Nephron progenitor cell (in vitro differentiated cells): Measurements from ENCODE around the gene NFATC2.
A peak's percentile ranks its signal among the peaks of the same experiment; 100 is the strongest.
"Not testable (repeated sequence)": the region's sequence is repeated elsewhere in the genome, so short reads cannot be mapped to it uniquely, and the experiment has no call there.

Experiments
- DNase-seq: peaks from one replicate; pipeline ENCODE4 v3.0.0; 2021
- H3K27ac Mint-ChIP-seq: 2 replicates; pipeline ENCODE4 v1.8.0; 2021; ENCODE audit warnings: mild to moderate bottlenecking, moderate library complexity, mixed read lengths
- H3K27me3 Mint-ChIP-seq: 2 replicates; pipeline ENCODE4 v1.8.0; 2021; ENCODE audit warnings: mild to moderate bottlenecking, low read depth, mixed read lengths; ENCODE audit not compliant: poor library complexity
- H3K36me3 Mint-ChIP-seq: 2 replicates; pipeline ENCODE4 v1.8.0; 2021; ENCODE audit warnings: low read depth, mixed read lengths
- H3K4me1 Mint-ChIP-seq: 2 replicates; pipeline ENCODE4 v1.8.0; 2021; ENCODE audit warnings: mixed read lengths
- H3K4me3 Mint-ChIP-seq: 2 replicates; pipeline ENCODE4 v1.8.0; 2021; ENCODE audit warnings: mild to moderate bottlenecking, moderate library complexity, mixed read lengths
- H3K9me3 Mint-ChIP-seq: 2 replicates; pipeline ENCODE4 v1.8.0; 2021; ENCODE audit warnings: mild to moderate bottlenecking, moderate library complexity, mixed read lengths
- TF ChIP-seq, protein P1 (sequence below): fragments of 200-600 bp; sonication (generic); IDR thresholded peaks from 2 replicates; pipeline ENCODE4 v1.5.0; 2021; ENCODE audit warnings: antibody characterized with exemption

Gene NFATC2

DNA sequence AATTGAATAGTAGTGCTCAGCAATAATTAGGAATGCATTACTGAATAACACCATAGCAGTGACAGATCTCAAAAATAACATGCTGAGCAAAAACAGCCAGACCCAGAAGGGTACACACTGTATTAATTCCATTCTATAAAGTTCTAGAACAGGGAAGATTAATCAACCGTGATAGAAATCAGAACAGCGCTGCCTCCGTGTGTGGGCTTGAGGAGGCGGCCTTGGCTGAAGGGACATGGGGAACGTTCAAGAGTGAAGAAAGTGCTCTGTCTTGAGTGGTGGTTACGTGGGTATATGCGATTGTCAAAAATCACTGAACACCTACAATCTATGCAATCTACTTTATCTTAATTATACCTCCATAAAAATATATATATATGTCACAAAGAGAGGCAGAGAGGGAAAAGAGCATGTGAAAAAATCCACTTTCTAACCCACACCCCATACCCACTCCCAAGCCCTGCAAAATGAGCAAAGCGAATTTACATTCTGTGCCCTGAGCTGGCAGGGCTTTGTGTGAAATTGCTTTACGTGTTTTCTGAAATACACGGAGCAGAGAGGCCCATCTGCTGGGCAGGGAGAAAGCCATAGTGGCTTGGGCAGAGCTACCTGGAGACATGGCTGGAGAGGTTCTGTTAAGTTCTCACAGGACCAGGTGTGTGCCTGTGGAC is 74.4 kb downstream of the NFATC2 start:
- Mint-ChIP-seq H3K36me3 (no peaks in the 10 kb centered on the region), H3K4me3 (no peak overlapping the region), H3K27me3 (peaks cover 10% of the 10 kb centered on the region), H3K27ac (no peak overlapping the region), H3K9me3 (no peaks in the 10 kb centered on the region), H3K4me1 (peaks cover 21% of the 10 kb centered on the region)
- TF ChIP-seq, protein P1, sequence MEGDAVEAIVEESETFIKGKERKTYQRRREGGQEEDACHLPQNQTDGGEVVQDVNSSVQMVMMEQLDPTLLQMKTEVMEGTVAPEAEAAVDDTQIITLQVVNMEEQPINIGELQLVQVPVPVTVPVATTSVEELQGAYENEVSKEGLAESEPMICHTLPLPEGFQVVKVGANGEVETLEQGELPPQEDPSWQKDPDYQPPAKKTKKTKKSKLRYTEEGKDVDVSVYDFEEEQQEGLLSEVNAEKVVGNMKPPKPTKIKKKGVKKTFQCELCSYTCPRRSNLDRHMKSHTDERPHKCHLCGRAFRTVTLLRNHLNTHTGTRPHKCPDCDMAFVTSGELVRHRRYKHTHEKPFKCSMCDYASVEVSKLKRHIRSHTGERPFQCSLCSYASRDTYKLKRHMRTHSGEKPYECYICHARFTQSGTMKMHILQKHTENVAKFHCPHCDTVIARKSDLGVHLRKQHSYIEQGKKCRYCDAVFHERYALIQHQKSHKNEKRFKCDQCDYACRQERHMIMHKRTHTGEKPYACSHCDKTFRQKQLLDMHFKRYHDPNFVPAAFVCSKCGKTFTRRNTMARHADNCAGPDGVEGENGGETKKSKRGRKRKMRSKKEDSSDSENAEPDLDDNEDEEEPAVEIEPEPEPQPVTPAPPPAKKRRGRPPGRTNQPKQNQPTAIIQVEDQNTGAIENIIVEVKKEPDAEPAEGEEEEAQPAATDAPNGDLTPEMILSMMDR = no peak
- no peak for DNase-seq

DNA sequence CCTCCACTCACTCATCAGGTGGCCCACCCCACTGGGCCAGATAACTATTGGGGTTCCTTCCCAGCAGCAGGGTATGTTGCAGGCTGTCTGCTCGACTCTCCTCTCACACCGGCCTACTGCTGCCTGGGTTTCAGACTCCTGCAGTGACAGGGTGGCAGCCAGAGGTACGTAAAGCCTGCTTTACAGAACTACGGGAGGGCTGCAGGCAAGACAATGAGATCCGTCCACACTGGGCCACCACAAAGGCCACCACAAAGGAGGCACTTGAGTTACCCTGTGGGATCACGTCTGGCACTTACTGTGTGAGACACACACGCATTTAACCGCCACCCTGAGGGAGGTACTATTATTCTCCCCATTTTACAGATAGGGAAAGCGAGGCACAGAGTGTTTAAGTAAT is 78.5 kb downstream of the NFATC2 start:
- Mint-ChIP-seq H3K27me3 (peaks cover 3% of the 10 kb centered on the region), H3K9me3 (no peaks in the 10 kb centered on the region), H3K27ac (no peak overlapping the region), H3K4me3 (no peak overlapping the region), H3K4me1 (peaks cover 16% of the 10 kb centered on the region), H3K36me3 (no peaks in the 10 kb centered on the region)
- TF ChIP-seq, protein P1 = no peak
- no peak for DNase-seq

DNA sequence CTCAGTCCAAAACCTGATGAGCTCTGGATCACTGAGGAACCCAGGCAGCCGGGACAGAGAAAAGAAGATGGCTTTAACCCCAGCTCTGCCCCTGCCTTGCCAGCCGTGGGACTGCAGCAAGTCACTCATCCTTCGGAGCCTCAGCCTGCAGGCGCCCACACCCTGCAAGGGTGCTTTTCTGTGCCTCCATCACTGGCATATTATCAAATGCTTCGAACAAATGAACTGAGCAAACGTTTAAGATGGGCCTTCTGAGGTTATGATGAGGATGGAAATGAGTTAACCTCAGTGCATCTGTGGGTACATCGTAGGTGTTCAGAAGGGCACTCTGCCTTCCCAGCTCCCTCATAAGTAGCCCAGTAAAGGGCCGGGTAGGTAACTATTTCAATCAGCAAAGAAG is 79.0 kb downstream of the NFATC2 start:
- H3K4me3 Mint-ChIP-seq = no peak overlapping the region
- peaks cover 3% of the 10 kb centered on the region for H3K27me3 Mint-ChIP-seq
- no peaks in the 10 kb centered on the region for H3K9me3 Mint-ChIP-seq
- TF ChIP-seq, protein P1 = no peak
- no peak for DNase-seq
- peaks cover 15% of the 10 kb centered on the region for H3K4me1 Mint-ChIP-seq
- H3K36me3 Mint-ChIP-seq = no peaks in the 10 kb centered on the region
- H3K27ac Mint-ChIP-seq = no peak overlapping the region

DNA sequence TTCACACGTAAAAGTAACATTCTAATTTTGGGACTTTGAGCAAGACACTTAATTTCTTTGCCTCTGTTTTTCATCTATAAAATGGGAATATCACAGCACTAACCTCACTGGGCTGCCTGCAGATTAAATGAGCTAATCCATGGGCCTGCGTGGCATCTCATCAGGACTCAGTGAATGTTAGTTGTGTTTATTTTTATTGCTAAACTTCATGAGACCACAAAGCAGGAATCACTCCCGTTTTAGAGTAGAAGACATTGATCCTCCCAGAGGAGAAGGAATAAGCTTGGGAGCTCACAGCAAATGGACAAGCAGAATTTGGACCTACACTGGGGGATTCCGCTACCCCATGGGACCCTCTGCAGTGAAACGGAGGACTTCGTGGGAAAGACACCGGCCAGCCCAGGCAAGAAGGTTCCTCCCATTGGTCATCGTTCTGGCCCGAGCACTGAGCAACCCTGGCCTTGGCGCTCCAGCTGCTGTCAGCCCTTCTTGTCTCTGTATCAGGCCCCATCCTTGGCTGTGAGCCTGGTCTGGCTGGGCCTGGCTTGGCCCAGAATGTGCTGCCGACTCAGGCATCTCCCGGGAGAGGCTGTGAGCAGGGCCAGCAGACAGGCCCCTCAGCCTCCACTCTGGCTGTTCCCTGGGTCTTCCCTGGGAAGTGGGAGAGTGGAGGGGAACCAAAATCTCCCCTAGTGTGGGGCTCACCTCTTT is 79.8 kb downstream of the NFATC2 start:
- Mint-ChIP-seq H3K4me1 (peaks cover 12% of the 10 kb centered on the region), H3K4me3 (no peak overlapping the region), H3K27me3 (peaks cover 5% of the 10 kb centered on the region), H3K27ac (peak overlapping the region; percentile 39), H3K36me3 (no peaks in the 10 kb centered on the region), H3K9me3 (no peaks in the 10 kb centered on the region)
- TF ChIP-seq, protein P1 = no peak
- no peak for DNase-seq

DNA sequence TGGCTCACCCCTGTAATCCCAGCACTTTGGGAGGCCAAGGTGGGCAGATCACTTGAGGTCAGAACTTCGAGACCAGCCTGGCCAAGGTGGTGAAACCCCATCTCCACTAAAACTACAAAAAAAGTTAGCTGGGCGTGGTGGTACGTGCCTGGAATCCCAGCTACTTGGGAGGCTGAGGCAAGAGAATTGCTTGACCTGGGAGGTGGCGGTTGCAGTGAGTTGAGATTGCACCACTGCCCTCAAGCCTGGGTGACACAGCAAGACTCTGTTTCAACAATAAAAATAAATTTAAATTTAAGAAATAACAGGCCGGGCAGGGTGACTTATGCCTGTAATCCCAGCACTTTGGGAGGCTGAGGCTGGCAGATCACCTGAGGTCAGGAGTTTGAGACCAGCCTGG is 80.7 kb downstream of the NFATC2 start:
- not testable (repeated sequence) for H3K27me3 Mint-ChIP-seq, DNase-seq, H3K27ac Mint-ChIP-seq, H3K9me3 Mint-ChIP-seq, H3K36me3 Mint-ChIP-seq, H3K4me3 Mint-ChIP-seq
- H3K4me1 Mint-ChIP-seq = peaks cover 17% of the 10 kb centered on the region

DNA sequence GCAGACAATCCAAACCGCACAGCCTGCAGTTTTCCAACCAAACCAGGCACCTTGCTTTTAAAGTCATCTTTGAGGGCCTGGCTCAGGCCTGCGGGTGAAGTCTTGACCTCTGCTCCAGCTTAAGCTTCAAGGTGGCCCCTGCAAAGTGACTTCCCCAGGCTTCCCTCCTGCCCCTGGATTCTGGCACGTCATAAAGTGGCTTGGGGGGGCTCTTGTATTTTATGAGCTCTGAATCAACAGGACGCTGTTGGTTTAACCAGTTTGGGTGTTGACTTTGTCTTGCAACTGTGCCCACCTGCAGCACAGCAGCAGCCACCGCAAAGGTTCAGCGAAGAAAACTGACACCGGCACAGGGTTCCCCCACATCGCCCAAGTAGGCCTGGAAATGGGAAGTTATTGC is 81.2 kb downstream of the NFATC2 start:
- Mint-ChIP-seq H3K36me3 (no peaks in the 10 kb centered on the region), H3K4me1 (peaks cover 21% of the 10 kb centered on the region), H3K27ac (peak overlapping the region; percentile 64), H3K4me3 (no peak overlapping the region), H3K27me3 (peaks cover 6% of the 10 kb centered on the region), H3K9me3 (no peaks in the 10 kb centered on the region)
- TF ChIP-seq, protein P1 = no peak
- DNase-seq = no peak
